GM12878 (cell line): Measurements from ENCODE around the gene HBD. TPM values are rescaled to one million over a fixed set of nuclear protein-coding genes. Genes with fewer than 3 reads are reported as not detected.

Experiments
- ATAC-seq: fragments of 200-7000 bp; cut with Tn5 transposase; 3 replicates; pipeline ENCODE4 v1.9.1; 2020; ENCODE audit warnings: mild to moderate bottlenecking, moderate library complexity
- BruUV-seq: library from RNA; stranded (reverse); fragments of 400-500 nt; replicated peaks from 2 replicates; lab custom pipeline; 2021; lab: Mats Ljungman, UMichigan
- CTCF ChIA-PET: fragments of 300-600 bp; sonication (Branson Sonifier 250); formaldehyde crosslinking; extraction: SDS; loops from one replicate; lab custom pipeline; 2021; ENCODE audit warnings: inconsistent platforms; lab: Yijun Ruan, JAX
- POLR2A ChIA-PET: fragments of 350-600 bp; formaldehyde crosslinking; extraction: SDS; loops from one replicate; lab custom pipeline; 2021; ENCODE audit warnings: inconsistent platforms; lab: Charles Lee
- RAD21 ChIA-PET: fragments of 300-600 bp; sonication (Branson Sonifier 250); formaldehyde crosslinking; loops from one replicate; lab custom pipeline; 2023; ENCODE audit warnings: antibody characterized with exemption; ENCODE audit not compliant: unreplicated experiment; lab: Charles Lee
- SMC1A ChIA-PET: fragments of 300-600 bp; sonication (Branson Sonifier 250); formaldehyde crosslinking; loops from one replicate; lab custom pipeline; 2023; ENCODE audit not compliant: unreplicated experiment, uncharacterized antibody; lab: Charles Lee
- DNase-seq: peaks from one replicate; pipeline ENCODE4 v3.0.0-alpha.2; 2011; ENCODE audit warnings: low read depth, low spot score
- FAIRE-seq: peaks from 3 replicates; lab custom pipeline; 2011; peaks lifted over from hg19 to GRCh38; lab: Jason Lieb, UNC
- H2AFZ ChIP-seq: 2 replicates; pipeline ENCODE4 v1.6.0; 2011; ENCODE audit warnings: low read depth, low read length, control low read depth; ENCODE audit not compliant: control insufficient read depth
- H3K27ac ChIP-seq: 2 replicates; pipeline ENCODE4 v1.5.1; 2011; ENCODE audit warnings: control low read depth; ENCODE audit not compliant: control insufficient read depth, insufficient read depth
- H3K27me3 ChIP-seq, 2 experiments: replicated peaks in 1 of 2; 2 replicates each; pipeline versions ENCODE4 v1.6.0 to v1.6.1; 2011; ENCODE audit warnings: low read length in 1 of 2; ENCODE audit not compliant: control insufficient read depth in 2 of 2, insufficient read depth in 2 of 2
- H3K36me3 ChIP-seq, 2 experiments: 2 replicates each; pipeline ENCODE4 v1.5.1; 2011; ENCODE audit warnings: low read length in 1 of 2; ENCODE audit not compliant: control insufficient read depth in 2 of 2, insufficient read depth in 2 of 2
- H3K4me1 ChIP-seq: 2 replicates; pipeline ENCODE4 v1.6.1; 2011; ENCODE audit warnings: mild to moderate bottlenecking, low read length, moderate library complexity, mixed read lengths; ENCODE audit not compliant: control insufficient read depth, insufficient read depth
- H3K4me2 ChIP-seq: 2 replicates; pipeline ENCODE4 v1.6.0; 2011; ENCODE audit warnings: control low read depth; ENCODE audit not compliant: control insufficient read depth, insufficient read depth
- H3K4me3 ChIP-seq: fragments of 200-600 bp; sonication (generic); 2 replicates; pipeline ENCODE4 v1.5.1; 2016
- H3K79me2 ChIP-seq: 2 replicates; pipeline ENCODE4 v1.6.0; 2011; ENCODE audit warnings: low read length; ENCODE audit not compliant: control insufficient read depth, insufficient read depth
- H3K9ac ChIP-seq: 2 replicates; pipeline ENCODE4 v1.8.0; 2011; ENCODE audit warnings: low read length, control low read depth, mixed read lengths; ENCODE audit not compliant: control insufficient read depth, insufficient read depth
- H3K9me3 ChIP-seq: replicated peaks from 3 replicates; pipeline ENCODE4 v1.5.1; 2011; ENCODE audit warnings: mild to moderate bottlenecking, low read length; ENCODE audit not compliant: control insufficient read depth, insufficient read depth
- H4K20me1 ChIP-seq: 2 replicates; pipeline ENCODE4 v1.6.0; 2011; ENCODE audit not compliant: control insufficient read depth, insufficient read depth
- BHLHE40 ChIP-seq, 2 experiments: fragments of 450-650 bp in 1 of 2; IDR thresholded peaks; 2 replicates each; pipeline ENCODE4 v1.6.1; 2011 to 2017; ENCODE audit warnings: low read depth in 2 of 2, borderline replicate concordance in 1 of 2, improper control_type of control experiment in 1 of 2, low read length in 1 of 2, mild to moderate bottlenecking in 1 of 2
- CHD1 ChIP-seq: IDR thresholded peaks from 2 replicates; pipeline ENCODE4 v1.6.1; 2012; ENCODE audit warnings: low read depth, low read length, improper control_type of control experiment
- ETV6 ChIP-seq, 2 experiments: fragments of 450-650 bp in 1 of 2; IDR thresholded peaks in 1 of 2; conservative IDR thresholded peaks in 1 of 2; 2 replicates each; pipeline ENCODE4 v1.6.1; 2014; ENCODE audit warnings: antibody characterized with exemption in 1 of 2, borderline replicate concordance in 1 of 2, low read depth in 1 of 2, mild to moderate bottlenecking in 1 of 2, moderate library complexity in 1 of 2
- JUNB ChIP-seq: IDR thresholded peaks from 2 replicates; pipeline ENCODE4 v1.6.1; 2016; ENCODE audit warnings: antibody characterized with exemption, mild to moderate bottlenecking
- KDM1A ChIP-seq: fragments of 200-600 bp; sonication (generic); IDR thresholded peaks from 2 replicates; pipeline ENCODE4 v1.6.1; 2016; ENCODE audit warnings: borderline replicate concordance
- MTA2 ChIP-seq: fragments of 450-650 bp; IDR thresholded peaks from 2 replicates; pipeline ENCODE4 v1.6.1; 2016; ENCODE audit warnings: low read depth, mild to moderate bottlenecking, moderate library complexity
- MTA3 ChIP-seq: IDR thresholded peaks from 2 replicates; pipeline ENCODE4 v1.6.1; 2012; ENCODE audit warnings: low read length, inconsistent platforms, borderline replicate concordance
- NBN ChIP-seq: fragments of 450-650 bp; IDR thresholded peaks from 2 replicates; pipeline ENCODE4 v1.6.1; 2016
- NRF1 ChIP-seq: conservative IDR thresholded peaks from 2 replicates; pipeline ENCODE4 v1.6.1; 2011; ENCODE audit warnings: mild to moderate bottlenecking, low read depth, low read length, improper control_type of control experiment
- SUZ12 ChIP-seq: fragments of 200-600 bp; sonication (generic); IDR thresholded peaks from one replicate; pipeline ENCODE4 v1.6.1; 2018; ENCODE audit warnings: antibody characterized with exemption, mild to moderate bottlenecking; ENCODE audit not compliant: unreplicated experiment
- ZBTB40 ChIP-seq: fragments of 450-650 bp; IDR thresholded peaks from 2 replicates; pipeline ENCODE4 v1.6.1; 2016; ENCODE audit warnings: mild to moderate bottlenecking, moderate library complexity, borderline replicate concordance
- ZNF24 ChIP-seq: fragments of 450-650 bp; IDR thresholded peaks from 2 replicates; pipeline ENCODE4 v1.6.1; 2017; ENCODE audit warnings: antibody characterized with exemption, mild to moderate bottlenecking
- WGBS: methylation state at CpG from one replicate; pipeline ENCODE4 v1.1.6; 2016; ENCODE audit warnings: low lambda C conversion rate; ENCODE audit not compliant: insufficient replicate concordance, insufficient coverage; ENCODE audit errors: missing lambda C conversion rate; 5-methylcytosine and 5-hydroxymethylcytosine counted together
- in situ Hi-C: fragments of 300-500 bp; cut with MboI; formaldehyde crosslinking; loops from 9 replicates; pipeline ENCODE4 v1.14.3; 2018; ENCODE audit warnings: mixed read lengths
- intact Hi-C: fragments of 100-400 bp; cut with micrococcal nuclease; formaldehyde crosslinking; loops from one replicate; pipeline ENCODE4 v1.14.2; 2022; ENCODE audit not compliant: unreplicated experiment
- polyA plus RNA-seq, 11 experiments: library from polyadenylated mRNA; depleted of rRNA in 4 of 11; unstranded in 6 of 11; stranded (reverse) in 5 of 11; fragments of >200 nt; fragmentation: Nextera tagmentation in 4 of 11; fragmentation: Illumina TruSeq in 1 of 11; extraction: Ambion mirVana in 4 of 11; extraction: Trizol in 1 of 11; gene quantifications; 1 replicate in 1 of 11; 2 replicates in 10 of 11; pipeline versions ENCODE4 v1.2.1 to v1.2.3, GENCODE V29; 2011 to 2016; ENCODE audit warnings: inconsistent platforms in 2 of 11, missing spikeins in 2 of 11, low read depth in 1 of 11
- total RNA-seq, 4 experiments: library from RNA; depleted of rRNA in 3 of 4; stranded (reverse); fragments of >200 nt in 3 of 4; fragmentation: Illumina TruSeq in 1 of 4; extraction: Trizol in 1 of 4; gene quantifications; 2 replicates each; pipeline versions ENCODE4 v1.2.1 to v1.2.3, GENCODE V29; 2013 to 2021

The HBD gene
- total and polyA plus RNA-seq, 10 of the 15 experiments (the other 5 are each of a cell fraction or from before 2014, with no cell fraction given), result 0.11 to 0.32 TPM; not detected in 8

GRCh38 chr11:5242933-5243815, 8.9 kb upstream of the HBD start:
- no peaks in the 10 kb centered on the region for H3K4me1 ChIP-seq
- WGBS, result 7% methylated on average over 7 of the region's 7 CpGs
- ChIA-PET SMC1A (no interaction called here), POLR2A (no interaction called here), RAD21 (no interaction called here), CTCF (interaction anchor here (0.6 kb wide), 1 partner anchor 358 kb away, joined by 3 read pairs; no protein-coding TSS in a partner anchor)
- in situ Hi-C loops (no loop called here), intact Hi-C loops (no loop called here)
- TF ChIP-seq ZNF24 (no peak), BHLHE40 (IDR thresholded peaks at IDR 0.05; ENCODE audit: borderline replicate concordance in 1 of 2, low read depth in 2 of 2, low read length in 1 of 2) (peak in 1 of 2 experiments; percentile 47; a peak in 1 of 4 replicates)
- H3K79me2 ChIP-seq, result no peaks in the 10 kb centered on the region
- no peak overlapping the region for H3K27ac ChIP-seq
- no peak overlapping the region for H3K4me2 ChIP-seq
- H3K9ac ChIP-seq, result no peak overlapping the region
- H3K9me3 ChIP-seq, result no peaks in the 10 kb centered on the region
- DNase-seq (no peak), ATAC-seq (peak; percentile 40; the same call in 1 of the 3 replicates), FAIRE-seq (no peak)
- H4K20me1 ChIP-seq, result no peaks in the 10 kb centered on the region
- H3K36me3 ChIP-seq, result no peaks in the 10 kb centered on the region
- H3K27me3 ChIP-seq, result peaks cover 0 to 2% of the 10 kb centered on the region in 2 experiments; a peak in 2 of 4 replicates
- no peak overlapping the region for H2AFZ ChIP-seq
- H3K4me3 ChIP-seq, result no peak overlapping the region
- no TSS peak for BruUV-seq

- SMC1A ChIA-PET, result no interaction called here
- TF ChIP-seq BHLHE40 (IDR thresholded peaks at IDR 0.05; ENCODE audit: borderline replicate concordance in 1 of 2, low read depth in 2 of 2, low read length in 1 of 2) (no peak), SUZ12 (no peak), CHD1 (no peak), NBN (no peak), ZBTB40 (no peak), NRF1 (no peak), KDM1A (no peak), MTA2 (no peak), JUNB (no peak), ETV6 (conservative IDR thresholded peaks at IDR 0.05 in 1 of 2, IDR thresholded peaks at IDR 0.05 in 1 of 2; ENCODE audit: borderline replicate concordance in 1 of 2, low read depth in 1 of 2) (no peak), MTA3 (no peak)
Measured at GRCh38 chr11:5242208-5242607, 7.9 kb upstream of the HBD start.

More at GRCh38 chr11:5242208-5242607, 7.9 kb upstream of the HBD start:
- intact Hi-C loops, result no loop called here
- peaks cover 0 to 2% of the 10 kb centered on the region in 2 experiments; a peak in 1 of 4 replicates for H3K27me3 ChIP-seq
- no peak overlapping the region for H3K27ac ChIP-seq
- no peaks in the 10 kb centered on the region for H4K20me1 ChIP-seq
- H3K79me2 ChIP-seq, result no peaks in the 10 kb centered on the region
- FAIRE-seq, result no peak
- no TSS peak for BruUV-seq
- in situ Hi-C loops, result no loop called here
- H3K4me3 ChIP-seq, result no peak overlapping the region
- no peak for ATAC-seq
- DNase-seq, result no peak
- ChIA-PET RAD21 (no interaction called here), POLR2A (no interaction called here), CTCF (interaction anchor here (0.6 kb wide), 1 partner anchor 359 kb away, joined by 3 read pairs; no protein-coding TSS in a partner anchor)
- no peaks in the 10 kb centered on the region for H3K4me1 ChIP-seq
- WGBS, result 0% methylated on average over 2 of the region's 2 CpGs
- no peaks in the 10 kb centered on the region for H3K9me3 ChIP-seq
- no peak overlapping the region for H3K4me2 ChIP-seq
- H2AFZ ChIP-seq, result no peak overlapping the region
- no peaks in the 10 kb centered on the region for H3K36me3 ChIP-seq
- H3K9ac ChIP-seq, result no peak overlapping the region
